PC-3 (cell line): Measurements from ENCODE around the gene KERA.

ENCODE experiments used
- CTCF ChIP-seq: fragments of 300-600 bp; sonication (generic); conservative IDR thresholded peaks from 2 replicates; pipeline ENCODE4 v1.5.1; 2017; ENCODE audit warnings: antibody characterized with exemption, low read depth, mild to moderate bottlenecking, low read length
- EZH2 ChIP-seq: fragments of 300-600 bp; sonication (generic); IDR thresholded peaks from one replicate; pipeline ENCODE4 v1.6.1; 2017; ENCODE audit warnings: antibody characterized with exemption, mild to moderate bottlenecking, low read length; ENCODE audit not compliant: unreplicated experiment

GRCh38 chr12:91073426-91073825, 15.6 kb upstream of the KERA start:
- TF ChIP-seq CTCF (no peak), EZH2 (no peak)
